A549 (cell line): ENCODE measurements around the gene RPS2. TPM values are rescaled to one million over a fixed set of nuclear protein-coding genes. Genes with fewer than 3 reads are reported as not detected.
"Not testable (repeated sequence)": the region's sequence is repeated elsewhere in the genome, so short reads cannot be mapped to it uniquely, and the experiment has no call there.

Experiments
- ATAC-seq, 2 experiments: fragments of 200-7000 bp in 1 of 2; fragments of >200 bp in 1 of 2; cut with Nextera tagmentation in 1 of 2; cut with Tn5 transposase in 1 of 2; 3 replicates each; pipeline versions ENCODE4 v1.8.0 to v1.9.1; 2018 to 2020; ENCODE audit warnings: mild to moderate bottlenecking in 1 of 2, moderate library complexity in 1 of 2
- CTCF ChIA-PET: fragments of 300-600 bp; sonication (Branson Sonifier 250); formaldehyde crosslinking; extraction: SDS; loops from one replicate; lab custom pipeline; 2021; ENCODE audit warnings: antibody characterized with exemption, inconsistent platforms; lab: Yijun Ruan, JAX
- POLR2A ChIA-PET: fragments of 350-600 bp; formaldehyde crosslinking; extraction: SDS; loops from one replicate; lab custom pipeline; 2021; ENCODE audit warnings: antibody characterized with exemption, inconsistent platforms; lab: Yijun Ruan, JAX
- DNase-seq, 2 experiments: peaks; one replicate each; pipeline versions ENCODE4 v3.0.0 to v3.0.0-alpha.2; 2011 to 2016; ENCODE audit warnings: low read depth in 1 of 2, low spot score in 1 of 2
- FAIRE-seq: peaks from 2 replicates; lab custom pipeline; 2011; peaks lifted over from hg19 to GRCh38; lab: Jason Lieb, UNC
- H3K27ac ChIP-seq, 2 experiments: fragments of >200 bp; sonication (Bioruptor Twin); formaldehyde crosslinking; 3 replicates each; pipeline ENCODE4 v1.5.1; 2016 to 2017
- H3K4me1 ChIP-seq: fragments of >200 bp; sonication (Bioruptor Twin); formaldehyde crosslinking; 3 replicates; pipeline ENCODE4 v1.6.1; 2016
- H3K4me2 ChIP-seq: fragments of >200 bp; sonication (Bioruptor Twin); formaldehyde crosslinking; 3 replicates; pipeline ENCODE4 v1.6.1; 2016
- H3K4me3 ChIP-seq: fragments of >200 bp; sonication (Bioruptor Twin); formaldehyde crosslinking; 3 replicates; pipeline ENCODE4 v1.5.1; 2016
- H3K9me3 ChIP-seq: fragments of >200 bp; sonication (Bioruptor Twin); formaldehyde crosslinking; 3 replicates; pipeline ENCODE4 v1.6.1; 2016
- BCL3 ChIP-seq: fragments of >200 bp; sonication (Bioruptor Twin); formaldehyde crosslinking; IDR thresholded peaks from 3 replicates; pipeline ENCODE4 v1.6.1; 2016
- CEBPB ChIP-seq, 2 experiments: fragments of >200 bp in 1 of 2; sonication (Bioruptor Twin) in 1 of 2; formaldehyde crosslinking in 1 of 2; IDR thresholded peaks; 2 replicates each; pipeline ENCODE4 v1.6.1; 2012 to 2016
- CHD2 ChIP-seq: fragments of 150-350 bp; IDR thresholded peaks from 2 replicates; pipeline ENCODE4 v1.6.1; 2014; ENCODE audit warnings: low read length; ENCODE audit not compliant: partially characterized antibody
- EP300 ChIP-seq, 2 experiments: fragments of >200 bp; sonication (Bioruptor Twin); formaldehyde crosslinking; IDR thresholded peaks; 2 replicates in 1 of 2; 3 replicates in 1 of 2; pipeline ENCODE4 v1.6.1; 2016 to 2017
- ESRRA ChIP-seq: fragments of 150-350 bp; IDR thresholded peaks from 2 replicates; pipeline ENCODE4 v1.6.1; 2014; ENCODE audit warnings: mild to moderate bottlenecking, low read length, borderline replicate concordance
- FOXS1 ChIP-seq: fragments of 250-450 bp; sonication (Bioruptor Pico); IDR thresholded peaks from 2 replicates; pipeline ENCODE4 v1.5.0; 2020; ENCODE audit warnings: mild to moderate bottlenecking, moderate library complexity
- GATA3 ChIP-seq: IDR thresholded peaks from 2 replicates; pipeline ENCODE4 v1.6.1; 2012; ENCODE audit warnings: borderline replicate concordance
- HDAC2 ChIP-seq: fragments of 200-600 bp; sonication (generic); IDR thresholded peaks from 2 replicates; pipeline ENCODE4 v1.6.1; 2016
- HES2 ChIP-seq: fragments of >200 bp; sonication (Bioruptor Twin); formaldehyde crosslinking; IDR thresholded peaks from 2 replicates; pipeline ENCODE4 v1.6.1; 2016
- HOXB13 ChIP-seq: fragments of 250-450 bp; sonication (Bioruptor Pico); IDR thresholded peaks from 2 replicates; pipeline ENCODE4 v1.5.0; 2020; ENCODE audit warnings: low read depth, mild to moderate bottlenecking, moderate library complexity
- HOXB5 ChIP-seq: fragments of 250-450 bp; sonication (Bioruptor Pico); IDR thresholded peaks from 2 replicates; pipeline ENCODE4 v1.5.0; 2020; ENCODE audit warnings: mild to moderate bottlenecking, moderate library complexity
- KDM1A ChIP-seq: fragments of 200-600 bp; sonication (generic); IDR thresholded peaks from 2 replicates; pipeline ENCODE4 v1.6.1; 2016; ENCODE audit warnings: low read depth, mild to moderate bottlenecking
- NFE2L2 ChIP-seq: fragments of 150-350 bp; conservative IDR thresholded peaks from 2 replicates; pipeline ENCODE4 v1.6.1; 2014; ENCODE audit warnings: low read length
- POLR2A ChIP-seq: IDR thresholded peaks from 2 replicates; pipeline ENCODE4 v1.6.1; 2012; ENCODE audit warnings: mild to moderate bottlenecking, low read length
- POLR2AphosphoS2 ChIP-seq: conservative IDR thresholded peaks from 2 replicates; pipeline ENCODE4 v1.6.1; 2012; ENCODE audit warnings: low read length, improper control_type of control experiment, inconsistent platforms
- RCOR1 ChIP-seq: fragments of 150-350 bp; IDR thresholded peaks from 2 replicates; pipeline ENCODE4 v1.6.1; 2014; ENCODE audit warnings: antibody characterized with exemption, low read length, low read depth
- RFX5 ChIP-seq: fragments of 450-650 bp; IDR thresholded peaks from 2 replicates; pipeline ENCODE4 v1.7.1; 2014; ENCODE audit warnings: antibody characterized with exemption, mild to moderate bottlenecking, moderate library complexity
- SREBF2 ChIP-seq: fragments of 450-650 bp; IDR thresholded peaks from 2 replicates; pipeline ENCODE4 v1.6.1; 2014; ENCODE audit warnings: mild to moderate bottlenecking, moderate library complexity
- TFCP2L1 ChIP-seq: fragments of 250-450 bp; sonication (Bioruptor Pico); IDR thresholded peaks from 2 replicates; pipeline ENCODE4 v1.5.0; 2021; ENCODE audit warnings: mild to moderate bottlenecking
- ZFP36 ChIP-seq: fragments of 450-650 bp; IDR thresholded peaks from 2 replicates; pipeline ENCODE4 v1.6.1; 2014; ENCODE audit warnings: borderline replicate concordance; ENCODE audit not compliant: partially characterized antibody
- ZNF302 ChIP-seq: fragments of 250-450 bp; sonication (Bioruptor Pico); IDR thresholded peaks from 2 replicates; pipeline ENCODE4 v1.9.0; 2021; ENCODE audit warnings: inconsistent platforms, mild to moderate bottlenecking, moderate library complexity
- ZSCAN20 ChIP-seq: fragments of 250-450 bp; sonication (Bioruptor Pico); IDR thresholded peaks from 2 replicates; pipeline ENCODE4 v1.8.0; 2022; ENCODE audit warnings: mild to moderate bottlenecking, moderate library complexity
- WGBS: methylation state at CpG from one replicate; pipeline ENCODE4 v1.1.6; 2017; ENCODE audit errors: missing lambda C conversion rate; 5-methylcytosine and 5-hydroxymethylcytosine counted together
- polyA plus RNA-seq, 4 experiments: library from polyadenylated mRNA; depleted of rRNA in 3 of 4; stranded (reverse); fragments of >200 nt; fragmentation: RNase III in 1 of 4; extraction: RNeasy Plus Mini Kit Qiagen cat#74134 plus additional on column Dnase treatment in 1 of 4; gene quantifications; 2 replicates in 3 of 4; 3 replicates in 1 of 4; pipeline ENCODE4 v1.2.3, GENCODE V29; 2011 to 2017

The RPS2 gene
- polyA plus RNA-seq, 2 of the 4 experiments (the other 2 are of a cell fraction), result 2,621 to 3,626 TPM

GRCh38 chr16:1939833-1940232 is 24.8 kb downstream of the RPS2 start:
- not testable (repeated sequence) for FAIRE-seq, H3K4me3 ChIP-seq, H3K27ac ChIP-seq, H3K9me3 ChIP-seq, H3K4me2 ChIP-seq, DNase-seq, ATAC-seq
- POLR2A ChIA-PET, result interaction anchor here (0.6 to 1.8 kb wide), 2 partner anchors 25 to 59 kb away, joined by 3 to 6 read pairs; partner anchors contain the start of gene RPS2
- peaks cover 29% of the 10 kb centered on the region for H3K4me1 ChIP-seq
- WGBS, result 92% methylated on average over 8 of the region's 8 CpGs
- CTCF ChIA-PET, result interaction anchor here (1.2 to 7.1 kb wide), 5 partner anchors 7 to 98 kb away, joined by 4 to 63 read pairs (median 14); no protein-coding TSS in a partner anchor

- ChIA-PET POLR2A (interaction anchor here (1.4 kb wide), 1 partner anchor 26 kb away, joined by 3 read pairs; the partner anchor contains the start of gene RPS2), CTCF (interaction anchor here (1.2 to 7.1 kb wide), 4 partner anchors 10 to 97 kb away, joined by 4 to 63 read pairs (median 14); no protein-coding TSS in a partner anchor)
- FAIRE-seq (no peak), ATAC-seq (no peak), DNase-seq (no peak)
- H3K4me2 ChIP-seq, result no peak overlapping the region
- no peak for TF ChIP-seq TFCP2L1 (CRISPR knock-in tag)
- no peak for TF ChIP-seq RCOR1
- TF ChIP-seq HDAC2, result no peak
- no peak for TF ChIP-seq HOXB13 (CRISPR knock-in tag)
- no peak for TF ChIP-seq BCL3
- TF ChIP-seq ZSCAN20, result no peak
- no peak for TF ChIP-seq HES2
- TF ChIP-seq POLR2AphosphoS2, result no peak
- no peak for TF ChIP-seq SREBF2
- TF ChIP-seq EP300 (IDR thresholded peaks at IDR 0.05), result no peak
- TF ChIP-seq POLR2A, result no peak
- no peak for TF ChIP-seq ZFP36
- no peak for TF ChIP-seq CEBPB (IDR thresholded peaks at IDR 0.05)
- no peak for TF ChIP-seq NFE2L2
- TF ChIP-seq CHD2, result no peak
- TF ChIP-seq GATA3, result no peak
- no peak for TF ChIP-seq ZNF302 (CRISPR knock-in tag)
- no peak overlapping the region for H3K4me3 ChIP-seq
- no peaks in the 10 kb centered on the region for H3K9me3 ChIP-seq
- H3K27ac ChIP-seq, result no peak overlapping the region
- 91% methylated on average over 14 of the region's 17 CpGs for WGBS
- peaks cover 30% of the 10 kb centered on the region for H3K4me1 ChIP-seq
Observed at GRCh38 chr16:1938910-1939309, 25.7 kb downstream of the RPS2 start.

- POLR2A ChIA-PET, result interaction anchor here (0.6 to 1.4 kb wide), 2 partner anchors 10 to 26 kb away, joined by 3 read pairs; partner anchors contain the start of gene RPS2
- 88% methylated on average over 7 of the region's 10 CpGs for WGBS
- CTCF ChIA-PET, result interaction anchor here (1.2 to 7.1 kb wide), 3 partner anchors 9 to 81 kb away, joined by 3 to 63 read pairs (median 5); no protein-coding TSS in a partner anchor
- Histone ChIP-seq H3K27ac (no peak overlapping the region), H3K9me3 (no peaks in the 10 kb centered on the region), H3K4me3 (no peak overlapping the region), H3K4me2 (no peak overlapping the region), H3K4me1 (peaks cover 28% of the 10 kb centered on the region)
- no peak for FAIRE-seq
- no peak for ATAC-seq
- DNase-seq, result no peak
- TF ChIP-seq RFX5 (no peak), HOXB5 (CRISPR knock-in tag) (no peak), KDM1A (no peak), FOXS1 (CRISPR knock-in tag) (no peak), ESRRA (no peak), ZNF302 (CRISPR knock-in tag) (no peak)
Observed at GRCh38 chr16:1938316-1938715, 26.3 kb downstream of the RPS2 start.
